Activated naive CD8-positive, alpha-beta T cell (primary cell): Measurements from ENCODE around the gene ITGAX.
"Not testable (repeated sequence)": the region's sequence is repeated elsewhere in the genome, so short reads cannot be mapped to it uniquely, and the experiment has no call there.

Experiments
- H3K27ac Mint-ChIP-seq: one replicate; pipeline ENCODE4 v1.8.0; 2021; ENCODE audit warnings: mixed read lengths
- H3K27me3 Mint-ChIP-seq: one replicate; pipeline ENCODE4 v1.8.0; 2021; ENCODE audit warnings: mixed read lengths
- H3K36me3 Mint-ChIP-seq: one replicate; pipeline ENCODE4 v1.8.0; 2021; ENCODE audit warnings: mixed read lengths
- H3K4me1 Mint-ChIP-seq: one replicate; pipeline ENCODE4 v1.8.0; 2021; ENCODE audit warnings: low read depth, mixed read lengths
- H3K4me3 Mint-ChIP-seq: one replicate; pipeline ENCODE4 v1.8.0; 2021; ENCODE audit warnings: mild to moderate bottlenecking, mixed read lengths
- H3K9me3 Mint-ChIP-seq: one replicate; pipeline ENCODE4 v1.8.0; 2021; ENCODE audit warnings: low read depth, mixed read lengths

ITGAX gene

DNA sequence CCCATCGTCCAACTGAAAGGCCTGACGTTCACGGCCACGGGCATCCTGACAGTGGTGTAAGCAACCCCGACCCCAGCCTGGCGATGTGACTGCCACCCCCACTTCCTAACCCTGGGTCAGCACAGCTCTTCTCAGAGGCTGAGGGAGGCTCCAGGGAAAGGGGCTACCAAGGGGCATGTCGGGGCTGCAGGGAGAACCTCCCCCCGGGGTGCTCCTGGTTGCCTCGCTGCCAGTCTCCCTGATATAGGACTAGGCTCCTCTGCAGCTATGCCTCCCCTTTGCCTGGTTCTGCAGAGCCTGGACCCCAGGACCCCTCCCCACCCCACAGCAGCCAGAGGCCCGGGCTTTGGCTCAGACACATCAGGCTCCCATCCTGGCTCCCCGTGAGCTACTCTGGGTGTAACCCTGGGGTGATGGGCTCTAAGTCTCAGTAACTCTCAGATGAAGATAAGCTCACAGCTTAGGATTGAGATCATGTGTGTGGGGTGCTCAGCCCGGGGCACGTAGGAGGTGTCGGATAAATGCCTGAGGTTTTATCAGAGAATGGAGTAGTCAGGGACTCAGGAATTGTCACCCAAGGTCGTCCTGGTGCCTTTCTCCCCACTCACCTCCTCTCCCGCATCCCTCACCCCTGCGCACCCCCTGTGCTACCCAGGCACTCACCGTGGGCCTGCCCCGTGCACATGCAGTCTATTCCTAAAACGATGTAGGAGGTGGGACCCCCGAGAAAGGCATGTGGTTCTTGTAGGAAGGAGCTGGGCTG is 48.8 kb downstream of the ITGAX start:
- Mint-ChIP-seq H3K4me1 (peaks cover 10% of the 10 kb centered on the region), H3K36me3 (peaks cover 6% of the 10 kb centered on the region), H3K27me3 (no peaks in the 10 kb centered on the region), H3K4me3 (no peak overlapping the region), H3K27ac (no peak overlapping the region), H3K9me3 (no peaks in the 10 kb centered on the region)

DNA sequence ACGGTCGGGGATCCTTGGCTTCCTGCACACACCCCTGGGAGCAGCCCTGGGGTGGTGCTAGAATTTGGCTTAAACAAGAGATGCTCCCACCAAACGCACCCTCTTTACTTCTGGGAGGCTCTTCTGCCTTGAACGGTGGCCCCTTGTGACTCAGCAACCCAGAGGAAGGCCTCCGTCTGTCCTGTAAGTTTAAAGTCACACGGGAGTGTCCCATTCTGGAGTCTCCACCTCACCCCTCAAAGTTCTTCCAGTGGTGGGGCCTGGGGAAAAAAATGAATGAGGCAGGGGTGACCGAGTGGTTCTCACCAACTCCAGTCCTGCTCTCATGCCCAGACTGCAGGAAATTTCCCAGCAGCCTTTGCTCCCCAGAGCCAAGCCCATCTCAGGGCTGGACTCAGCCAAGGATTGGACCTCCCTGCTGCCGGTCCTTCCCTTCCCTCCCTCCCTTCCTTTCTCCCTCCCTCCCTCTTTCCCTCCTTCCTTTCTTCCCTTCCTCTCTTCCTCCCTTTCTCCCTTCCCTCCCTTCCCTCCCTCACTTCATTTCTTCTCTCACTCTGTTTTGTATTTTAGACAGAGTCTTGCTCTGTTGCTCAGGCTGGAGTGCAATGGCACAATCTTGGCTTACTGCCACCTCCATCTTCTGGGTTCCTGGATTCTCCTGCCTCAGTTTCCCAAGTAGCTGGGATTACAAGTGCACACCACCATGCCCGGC is 49.5 kb downstream of the ITGAX start:
- Mint-ChIP-seq H3K9me3 (no peaks in the 10 kb centered on the region), H3K27ac (no peak overlapping the region), H3K36me3 (peaks cover 3% of the 10 kb centered on the region), H3K4me3 (no peak overlapping the region), H3K4me1 (peaks cover 8% of the 10 kb centered on the region), H3K27me3 (no peaks in the 10 kb centered on the region)

DNA sequence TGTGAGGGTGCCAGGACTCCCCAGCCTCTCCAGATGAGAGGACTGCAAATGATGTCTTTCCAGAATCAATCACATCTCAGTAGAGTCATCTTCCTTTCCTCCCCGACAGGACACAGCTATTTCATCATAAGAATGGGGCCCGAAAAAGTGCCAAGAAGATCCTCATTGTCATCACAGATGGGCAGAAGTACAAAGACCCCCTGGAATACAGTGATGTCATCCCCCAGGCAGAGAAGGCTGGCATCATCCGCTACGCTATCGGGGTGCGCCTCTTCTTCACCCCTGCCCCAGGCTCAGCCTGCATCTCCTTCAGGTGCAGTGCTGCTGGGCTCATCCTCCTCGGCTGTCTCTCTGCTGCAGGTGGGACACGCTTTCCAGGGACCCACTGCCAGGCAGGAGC is 52.4 kb downstream of the ITGAX start:
- no peak overlapping the region for H3K4me3 Mint-ChIP-seq
- H3K9me3 Mint-ChIP-seq = no peaks in the 10 kb centered on the region
- peaks cover 4% of the 10 kb centered on the region for H3K4me1 Mint-ChIP-seq
- no peaks in the 10 kb centered on the region for H3K27me3 Mint-ChIP-seq
- no peak overlapping the region for H3K27ac Mint-ChIP-seq
- H3K36me3 Mint-ChIP-seq = no peaks in the 10 kb centered on the region

DNA sequence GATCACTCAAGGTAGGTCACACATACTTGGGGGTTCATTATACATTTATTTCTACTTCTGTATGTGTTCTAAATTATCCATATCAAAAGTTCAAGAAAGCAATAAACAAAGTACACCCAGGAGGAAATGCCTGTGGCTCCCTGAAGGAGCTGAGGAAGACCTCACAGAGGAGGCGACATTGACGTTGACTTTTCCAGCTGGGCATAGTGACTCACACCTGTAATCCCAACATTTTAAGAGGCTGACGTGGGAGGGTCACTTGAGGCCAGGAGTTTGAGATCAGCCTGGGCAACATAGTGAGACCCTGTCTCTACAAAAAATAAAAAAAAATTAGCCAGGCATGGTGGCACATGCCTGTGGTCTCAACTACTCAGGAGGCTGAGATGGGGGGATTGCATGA is 54.5 kb downstream of the ITGAX start:
- Mint-ChIP-seq H3K4me1 (no peaks in the 10 kb centered on the region), H3K4me3 (no peak overlapping the region), H3K27ac (no peak overlapping the region), H3K36me3 (no peaks in the 10 kb centered on the region), H3K9me3 (no peaks in the 10 kb centered on the region), H3K27me3 (no peaks in the 10 kb centered on the region)

DNA sequence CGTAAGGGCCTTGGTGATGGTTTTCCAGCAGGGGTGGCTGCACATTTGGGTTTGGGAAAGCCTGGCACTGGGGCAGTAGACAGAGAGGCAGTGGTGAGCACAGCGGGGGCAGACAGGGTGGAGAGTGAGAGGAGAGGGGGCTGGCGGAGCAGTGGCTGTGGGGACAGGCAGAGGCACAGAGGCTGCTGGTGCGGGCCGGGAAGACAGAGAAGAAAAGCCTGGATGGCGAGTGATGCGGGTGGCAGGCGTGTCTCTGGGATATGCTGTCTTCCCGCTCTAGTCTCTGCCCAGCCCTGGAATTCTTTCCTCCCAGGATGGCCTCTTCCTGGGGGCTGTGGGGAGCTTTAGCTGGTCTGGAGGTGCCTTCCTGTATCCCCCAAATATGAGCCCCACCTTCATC is 55.1 kb downstream of the ITGAX start:
- no peak overlapping the region for H3K27ac Mint-ChIP-seq

DNA sequence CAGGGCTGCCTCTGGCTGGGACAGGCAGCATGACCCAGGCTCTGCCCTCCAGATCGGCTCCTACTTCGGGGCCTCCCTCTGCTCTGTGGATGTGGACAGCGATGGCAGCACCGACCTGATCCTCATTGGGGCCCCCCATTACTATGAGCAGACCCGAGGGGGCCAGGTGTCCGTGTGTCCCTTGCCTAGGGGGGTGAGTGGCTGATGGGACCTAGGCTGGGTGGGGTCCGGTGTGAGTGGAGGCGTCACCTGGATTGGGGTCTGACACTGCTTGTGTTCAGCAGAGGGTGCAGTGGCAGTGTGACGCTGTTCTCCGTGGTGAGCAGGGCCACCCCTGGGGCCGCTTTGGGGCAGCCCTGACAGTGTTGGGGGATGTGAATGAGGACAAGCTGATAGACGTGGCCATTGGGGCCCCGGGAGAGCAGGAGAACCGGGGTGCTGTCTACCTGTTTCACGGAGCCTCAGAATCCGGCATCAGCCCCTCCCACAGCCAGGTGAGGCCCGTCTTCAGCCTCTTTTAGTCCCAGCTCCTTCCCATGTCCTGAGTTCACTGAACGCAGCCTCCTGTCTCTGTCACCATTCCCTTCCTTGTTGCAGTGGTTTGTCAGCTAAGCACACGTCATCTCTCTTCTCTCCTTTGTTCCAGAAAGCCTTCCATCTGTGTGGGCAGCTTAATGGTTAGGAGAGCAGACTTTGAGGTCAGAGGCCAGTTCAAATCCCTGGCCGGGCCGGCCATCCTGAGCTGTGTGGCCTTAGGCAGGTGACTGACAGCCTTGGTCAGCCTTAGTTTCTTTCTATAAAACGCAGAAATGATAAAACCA is 56.3 kb downstream of the ITGAX start:
- no peaks in the 10 kb centered on the region for H3K36me3 Mint-ChIP-seq
- H3K4me3 Mint-ChIP-seq = no peak overlapping the region
- no peaks in the 10 kb centered on the region for H3K9me3 Mint-ChIP-seq
- H3K4me1 Mint-ChIP-seq = peaks cover 3% of the 10 kb centered on the region
- H3K27ac Mint-ChIP-seq = no peak overlapping the region
- no peaks in the 10 kb centered on the region for H3K27me3 Mint-ChIP-seq

More for the DNA sequence above, 55.1 kb downstream of the ITGAX start:
- Mint-ChIP-seq H3K36me3 (no peaks in the 10 kb centered on the region), H3K9me3 (no peaks in the 10 kb centered on the region), H3K27me3 (no peaks in the 10 kb centered on the region), H3K4me1 (peaks cover under 1% of the 10 kb centered on the region), H3K4me3 (no peak overlapping the region)

DNA sequence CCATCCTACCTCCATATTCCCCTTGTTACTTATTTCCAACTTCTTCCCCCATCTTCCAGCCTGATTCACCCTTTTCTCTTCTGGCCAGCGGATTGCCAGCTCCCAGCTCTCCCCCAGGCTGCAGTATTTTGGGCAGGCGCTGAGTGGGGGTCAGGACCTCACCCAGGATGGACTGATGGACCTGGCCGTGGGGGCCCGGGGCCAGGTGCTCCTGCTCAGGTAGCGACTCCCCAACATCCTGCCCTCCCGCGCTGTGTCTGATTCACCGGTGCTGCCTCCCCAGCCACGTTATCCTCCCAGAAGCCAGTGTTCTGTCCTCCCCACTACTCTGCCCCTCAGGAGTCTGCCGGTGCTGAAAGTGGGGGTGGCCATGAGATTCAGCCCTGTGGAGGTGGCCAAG is 57.8 kb downstream of the ITGAX start:
- H3K27ac Mint-ChIP-seq = no peak overlapping the region
- H3K9me3 Mint-ChIP-seq = no peaks in the 10 kb centered on the region
- H3K4me1 Mint-ChIP-seq = peaks cover 3% of the 10 kb centered on the region
- no peak overlapping the region for H3K4me3 Mint-ChIP-seq
- H3K36me3 Mint-ChIP-seq = no peaks in the 10 kb centered on the region
- H3K27me3 Mint-ChIP-seq = no peaks in the 10 kb centered on the region

DNA sequence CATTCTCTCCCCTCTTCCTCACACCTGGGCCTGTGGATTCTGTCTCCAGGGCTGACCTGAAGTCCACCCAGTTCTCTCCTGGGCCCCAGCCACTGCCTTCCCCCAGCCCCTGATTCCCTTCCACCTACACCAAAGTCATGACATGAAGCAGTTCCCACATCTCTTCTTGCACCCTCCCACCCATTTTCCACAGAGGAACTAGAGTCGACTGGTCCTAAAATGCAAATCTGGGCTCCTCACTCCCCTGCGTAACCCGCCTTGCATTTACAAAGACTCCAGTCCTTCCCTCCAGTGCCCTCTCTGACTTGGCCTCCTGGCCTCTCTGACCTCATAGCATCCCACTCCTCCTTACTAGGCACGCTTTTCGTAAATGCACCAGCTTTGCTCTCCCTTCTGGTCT is 58.4 kb downstream of the ITGAX start:
- Mint-ChIP-seq H3K27ac (no peak overlapping the region), H3K9me3 (no peaks in the 10 kb centered on the region), H3K27me3 (peaks cover 3% of the 10 kb centered on the region), H3K4me3 (no peak overlapping the region), H3K36me3 (no peaks in the 10 kb centered on the region), H3K4me1 (peaks cover 3% of the 10 kb centered on the region)

DNA sequence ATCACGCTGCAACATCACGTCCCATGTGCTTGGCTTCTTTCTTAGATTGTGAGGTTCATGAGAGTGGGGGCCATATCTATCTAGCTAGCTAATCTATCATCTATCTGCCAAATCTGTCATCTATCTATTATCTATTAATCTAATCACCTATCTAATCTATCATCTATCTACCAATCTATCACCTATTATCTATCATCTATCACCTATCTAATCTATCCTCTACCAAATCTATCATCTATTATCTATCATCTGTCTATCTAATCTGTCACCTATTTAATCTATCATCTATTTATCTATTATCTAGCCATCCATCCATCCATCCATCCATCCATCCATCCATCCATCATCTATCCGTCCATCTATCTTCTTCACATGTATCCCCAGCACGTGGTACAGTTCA is 59.0 kb downstream of the ITGAX start:
- Mint-ChIP-seq H3K27ac (no peak overlapping the region), H3K27me3 (peaks cover 3% of the 10 kb centered on the region), H3K9me3 (no peaks in the 10 kb centered on the region), H3K4me1 (peaks cover 3% of the 10 kb centered on the region), H3K4me3 (no peak overlapping the region), H3K36me3 (no peaks in the 10 kb centered on the region)

GRCh38 chr16:31414706-31415105 is 59.7 kb downstream of the ITGAX start:
- Mint-ChIP-seq H3K4me3 (no peak overlapping the region), H3K9me3 (no peaks in the 10 kb centered on the region), H3K27ac (no peak overlapping the region), H3K36me3 (no peaks in the 10 kb centered on the region), H3K27me3 (peaks cover 3% of the 10 kb centered on the region), H3K4me1 (peaks cover 3% of the 10 kb centered on the region)

DNA sequence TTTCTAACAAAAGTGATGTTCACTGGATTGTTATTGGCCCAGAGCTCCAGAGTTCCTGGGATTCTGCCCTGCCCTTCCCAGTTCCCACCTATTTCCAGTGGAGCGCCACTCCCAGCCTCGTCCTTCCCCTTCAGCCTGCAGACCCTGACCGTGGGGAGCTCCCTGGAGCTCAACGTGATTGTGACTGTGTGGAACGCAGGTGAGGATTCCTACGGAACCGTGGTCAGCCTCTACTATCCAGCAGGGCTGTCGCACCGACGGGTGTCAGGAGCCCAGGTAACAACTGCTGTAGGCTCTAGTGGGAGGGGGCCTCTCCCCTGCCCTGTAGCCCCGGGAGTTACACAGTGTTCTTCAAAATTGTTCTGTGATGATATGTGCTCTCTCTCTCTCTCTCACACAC is 61.4 kb downstream of the ITGAX start:
- Mint-ChIP-seq H3K27ac (no peak overlapping the region), H3K27me3 (peaks cover 5% of the 10 kb centered on the region), H3K36me3 (no peaks in the 10 kb centered on the region), H3K4me1 (peaks cover 7% of the 10 kb centered on the region), H3K9me3 (no peaks in the 10 kb centered on the region), H3K4me3 (no peak overlapping the region)

GRCh38 chr16:31417036-31417435 is 62.1 kb downstream of the ITGAX start:
- H3K9me3 Mint-ChIP-seq, H3K27me3 Mint-ChIP-seq, H3K27ac Mint-ChIP-seq, H3K4me3 Mint-ChIP-seq, H3K36me3 Mint-ChIP-seq: not testable (repeated sequence)
- peaks cover 11% of the 10 kb centered on the region for H3K4me1 Mint-ChIP-seq

DNA sequence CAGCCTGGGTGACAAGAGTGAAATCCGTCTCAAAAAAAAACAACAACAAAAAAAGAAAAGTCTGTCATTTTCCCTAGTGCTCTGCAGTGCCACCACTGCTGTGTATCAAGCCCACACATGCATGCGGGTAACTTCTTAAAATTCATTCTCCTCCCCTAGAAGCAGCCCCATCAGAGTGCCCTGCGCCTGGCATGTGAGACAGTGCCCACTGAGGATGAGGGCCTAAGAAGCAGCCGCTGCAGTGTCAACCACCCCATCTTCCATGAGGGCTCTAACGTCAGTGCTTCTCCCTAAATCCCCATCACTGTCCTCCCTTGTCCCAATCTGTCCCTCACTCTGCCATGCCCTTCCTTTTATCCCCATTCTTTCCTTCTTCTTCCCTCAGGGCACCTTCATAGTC is 62.9 kb downstream of the ITGAX start:
- Mint-ChIP-seq H3K4me1 (peaks cover 14% of the 10 kb centered on the region), H3K4me3 (no peak overlapping the region), H3K27me3 (peaks cover 5% of the 10 kb centered on the region), H3K27ac (no peak overlapping the region), H3K36me3 (no peaks in the 10 kb centered on the region), H3K9me3 (no peaks in the 10 kb centered on the region)

DNA sequence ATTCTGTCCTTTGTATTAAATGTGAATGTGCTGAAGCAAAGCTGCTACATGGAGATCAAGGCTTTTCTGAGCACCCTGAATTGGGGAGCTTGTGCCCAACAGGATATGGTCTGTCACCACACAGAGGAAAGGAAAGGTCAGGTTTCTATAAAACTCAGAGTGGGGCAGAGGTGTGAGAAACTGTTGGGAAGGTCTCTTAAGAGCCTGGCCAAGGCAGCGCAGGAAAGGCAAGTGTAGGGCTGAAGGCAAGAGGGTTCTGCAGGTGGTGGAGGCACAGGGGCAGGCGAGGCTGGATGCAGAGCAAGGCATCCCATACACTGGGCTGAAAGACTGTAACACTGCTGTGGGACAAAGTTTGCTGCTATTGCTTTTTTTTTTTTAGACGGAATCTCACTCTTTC is 65.1 kb downstream of the ITGAX start:
- no peaks in the 10 kb centered on the region for H3K9me3 Mint-ChIP-seq
- H3K27ac Mint-ChIP-seq = no peak overlapping the region
- no peak overlapping the region for H3K4me3 Mint-ChIP-seq

DNA sequence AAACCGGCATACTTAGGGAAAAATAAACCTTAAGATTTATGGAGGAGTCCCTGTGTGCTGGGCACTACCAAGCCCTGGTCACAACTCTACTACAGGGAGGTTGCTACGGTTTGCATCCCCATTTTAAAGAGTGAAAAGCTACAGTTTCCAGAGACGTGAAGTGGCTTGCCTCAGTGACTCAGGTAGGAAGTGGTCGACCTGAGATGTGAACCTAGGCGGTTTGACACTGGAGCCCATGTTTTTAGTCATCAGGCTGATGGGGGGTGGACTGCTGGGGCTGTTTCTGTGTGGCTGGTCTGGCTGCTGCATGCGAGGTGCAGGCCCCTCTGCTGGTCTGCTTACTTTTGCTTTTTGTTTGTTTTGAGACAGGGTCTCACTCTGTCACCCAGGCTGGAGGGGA is 66.6 kb downstream of the ITGAX start:
- Mint-ChIP-seq H3K36me3 (no peaks in the 10 kb centered on the region), H3K27ac (no peak overlapping the region), H3K27me3 (peaks cover 5% of the 10 kb centered on the region), H3K4me3 (no peak overlapping the region), H3K4me1 (peaks cover 11% of the 10 kb centered on the region), H3K9me3 (no peaks in the 10 kb centered on the region)

More for the DNA sequence above, 65.1 kb downstream of the ITGAX start:
- H3K4me1 Mint-ChIP-seq = peaks cover 14% of the 10 kb centered on the region
- no peaks in the 10 kb centered on the region for H3K36me3 Mint-ChIP-seq
- peaks cover 5% of the 10 kb centered on the region for H3K27me3 Mint-ChIP-seq
